ENCODE results near the gene PPT1. TPM values are rescaled to one million over a fixed set of nuclear protein-coding genes. Genes with fewer than 3 reads are reported as not detected.

Gene PPT1
- total and polyA plus RNA-seq, 2 of the 13 experiments (the other 11 are each of a cell fraction or from before 2014, with no cell fraction given) = 129 TPM

DNA sequence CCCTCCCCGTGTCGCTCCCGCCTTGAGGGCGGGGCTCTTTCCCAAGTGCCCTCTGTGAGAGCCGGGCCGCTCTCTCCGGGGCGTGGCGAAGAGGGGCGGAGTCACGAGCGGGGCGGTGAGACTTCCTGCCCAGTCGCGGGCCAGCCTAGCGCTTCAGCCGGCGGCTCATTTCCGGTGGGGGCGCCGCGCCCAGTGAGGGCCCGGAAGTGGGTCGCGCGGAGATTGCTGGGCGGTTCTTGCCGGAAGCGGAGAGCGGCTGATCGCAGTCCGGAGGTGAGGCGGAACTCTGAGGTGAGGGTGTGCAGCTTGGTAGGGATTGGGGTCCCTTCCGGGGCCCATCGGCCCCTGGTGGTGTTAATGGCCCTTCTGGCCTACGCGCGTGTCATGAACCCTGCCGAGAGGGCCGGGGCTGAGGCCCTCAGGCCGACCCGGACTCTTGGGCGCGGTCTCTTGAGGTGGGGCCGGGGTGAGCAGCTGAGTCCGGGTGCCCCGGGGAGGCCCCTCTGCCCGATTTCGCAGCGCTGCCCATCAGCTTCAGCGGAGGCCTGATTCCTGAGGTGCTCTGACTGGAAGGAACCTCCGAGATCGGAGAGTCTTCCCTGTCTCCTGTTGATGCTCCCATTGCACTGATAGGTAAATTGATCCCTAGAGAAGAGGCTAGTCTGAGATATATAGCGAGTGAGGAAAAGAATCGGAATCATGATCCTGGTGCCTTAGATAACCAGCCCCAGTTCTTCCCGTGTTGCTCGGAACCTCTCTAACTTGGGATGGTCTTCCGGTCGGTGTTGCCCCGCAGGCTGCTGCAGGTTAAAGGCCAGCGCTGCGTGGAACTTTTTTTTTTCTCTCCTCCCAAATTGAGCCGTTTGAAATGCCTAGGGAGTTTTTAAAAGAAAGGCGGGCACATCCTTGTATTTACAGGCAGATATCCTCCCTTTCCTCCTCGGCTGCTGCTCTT, 56.3 kb downstream of the PPT1 start, which contains the start of gene CAP1 (continued):
- TF ChIP-seq ZBTB44 (CRISPR knock-in tag; IDR thresholded peaks at IDR 0.05) = no peak
- no peak for TF ChIP-seq ZNF503 (CRISPR knock-in tag; IDR thresholded peaks at IDR 0.05)
- peak; percentile 9; the same call in 1 of the 2 replicates for TF ChIP-seq SALL1 (CRISPR knock-in tag; IDR thresholded peaks at IDR 0.05)
- no peak for TF ChIP-seq DR1 (CRISPR knock-in tag; IDR thresholded peaks at IDR 0.05)
- TF ChIP-seq CCAR2 (optimal IDR thresholded peaks at IDR 0.05; ENCODE audit: low read depth, low read length) = no peak
- TF ChIP-seq, protein P1, sequence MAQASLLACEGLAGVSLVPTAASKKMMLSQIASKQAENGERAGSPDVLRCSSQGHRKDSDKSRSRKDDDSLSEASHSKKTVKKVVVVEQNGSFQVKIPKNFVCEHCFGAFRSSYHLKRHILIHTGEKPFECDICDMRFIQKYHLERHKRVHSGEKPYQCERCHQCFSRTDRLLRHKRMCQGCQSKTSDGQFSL (CRISPR knock-in tag; IDR thresholded peaks at IDR 0.05) = no peak
- TF ChIP-seq ZNF160 (CRISPR knock-in tag; IDR thresholded peaks at IDR 0.05) = no peak
- TF ChIP-seq THYN1 (CRISPR knock-in tag; IDR thresholded peaks at IDR 0.05; ENCODE audit: borderline replicate concordance, low read depth) = no peak
- TF ChIP-seq ZBTB1 (CRISPR knock-in tag; IDR thresholded peaks at IDR 0.05; ENCODE audit: borderline replicate concordance) = no peak
- no peak; the same call in none of the 2 replicates for TF ChIP-seq YEATS4 (CRISPR knock-in tag; IDR thresholded peaks at IDR 0.05; ENCODE audit: borderline replicate concordance)
- no peak for TF ChIP-seq RFX3 (CRISPR knock-in tag; IDR thresholded peaks at IDR 0.05)
- TF ChIP-seq, protein P2, sequence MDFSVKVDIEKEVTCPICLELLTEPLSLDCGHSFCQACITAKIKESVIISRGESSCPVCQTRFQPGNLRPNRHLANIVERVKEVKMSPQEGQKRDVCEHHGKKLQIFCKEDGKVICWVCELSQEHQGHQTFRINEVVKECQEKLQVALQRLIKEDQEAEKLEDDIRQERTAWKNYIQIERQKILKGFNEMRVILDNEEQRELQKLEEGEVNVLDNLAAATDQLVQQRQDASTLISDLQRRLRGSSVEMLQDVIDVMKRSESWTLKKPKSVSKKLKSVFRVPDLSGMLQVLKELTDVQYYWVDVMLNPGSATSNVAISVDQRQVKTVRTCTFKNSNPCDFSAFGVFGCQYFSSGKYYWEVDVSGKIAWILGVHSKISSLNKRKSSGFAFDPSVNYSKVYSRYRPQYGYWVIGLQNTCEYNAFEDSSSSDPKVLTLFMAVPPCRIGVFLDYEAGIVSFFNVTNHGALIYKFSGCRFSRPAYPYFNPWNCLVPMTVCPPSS (IDR thresholded peaks at IDR 0.05) = no peak
- TF ChIP-seq ZNF687 (CRISPR knock-in tag; IDR thresholded peaks at IDR 0.05) = peak; percentile 60
- 0 out of 2 replicates have a peak, but pooled peaks have one; percentile 51 for TF ChIP-seq ZNF124 (CRISPR knock-in tag; IDR thresholded peaks at IDR 0.05)
- peak; percentile 52 for TF ChIP-seq ZMYM4 (CRISPR knock-in tag; IDR thresholded peaks at IDR 0.05)
- TF ChIP-seq, protein P3, sequence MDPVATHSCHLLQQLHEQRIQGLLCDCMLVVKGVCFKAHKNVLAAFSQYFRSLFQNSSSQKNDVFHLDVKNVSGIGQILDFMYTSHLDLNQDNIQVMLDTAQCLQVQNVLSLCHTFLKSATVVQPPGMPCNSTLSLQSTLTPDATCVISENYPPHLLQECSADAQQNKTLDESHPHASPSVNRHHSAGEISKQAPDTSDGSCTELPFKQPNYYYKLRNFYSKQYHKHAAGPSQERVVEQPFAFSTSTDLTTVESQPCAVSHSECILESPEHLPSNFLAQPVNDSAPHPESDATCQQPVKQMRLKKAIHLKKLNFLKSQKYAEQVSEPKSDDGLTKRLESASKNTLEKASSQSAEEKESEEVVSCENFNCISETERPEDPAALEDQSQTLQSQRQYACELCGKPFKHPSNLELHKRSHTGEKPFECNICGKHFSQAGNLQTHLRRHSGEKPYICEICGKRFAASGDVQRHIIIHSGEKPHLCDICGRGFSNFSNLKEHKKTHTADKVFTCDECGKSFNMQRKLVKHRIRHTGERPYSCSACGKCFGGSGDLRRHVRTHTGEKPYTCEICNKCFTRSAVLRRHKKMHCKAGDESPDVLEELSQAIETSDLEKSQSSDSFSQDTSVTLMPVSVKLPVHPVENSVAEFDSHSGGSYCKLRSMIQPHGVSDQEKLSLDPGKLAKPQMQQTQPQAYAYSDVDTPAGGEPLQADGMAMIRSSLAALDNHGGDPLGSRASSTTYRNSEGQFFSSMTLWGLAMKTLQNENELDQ (CRISPR knock-in tag; IDR thresholded peaks at IDR 0.05; ENCODE audit: borderline replicate concordance) = no peak
